ENCODE results near the gene SLC22A17. TPM values are rescaled to one million over a fixed set of nuclear protein-coding genes. Genes with fewer than 3 reads are reported as not detected.
A peak's percentile ranks its signal among the peaks of the same experiment; 100 is the strongest.

Gene SLC22A17
- total and polyA plus RNA-seq, 2 of the 4 experiments (the other 2 are of a cell fraction), result 6.6 to 36.0 TPM

- TF ChIP-seq BHLHE40 (IDR thresholded peaks at IDR 0.05; ENCODE audit: low read depth, low read length), result no peak
These were observed 25.2 kb upstream of the SLC22A17 start (continued) for GRCh38 chr14:23377573-23378563.

DNA sequence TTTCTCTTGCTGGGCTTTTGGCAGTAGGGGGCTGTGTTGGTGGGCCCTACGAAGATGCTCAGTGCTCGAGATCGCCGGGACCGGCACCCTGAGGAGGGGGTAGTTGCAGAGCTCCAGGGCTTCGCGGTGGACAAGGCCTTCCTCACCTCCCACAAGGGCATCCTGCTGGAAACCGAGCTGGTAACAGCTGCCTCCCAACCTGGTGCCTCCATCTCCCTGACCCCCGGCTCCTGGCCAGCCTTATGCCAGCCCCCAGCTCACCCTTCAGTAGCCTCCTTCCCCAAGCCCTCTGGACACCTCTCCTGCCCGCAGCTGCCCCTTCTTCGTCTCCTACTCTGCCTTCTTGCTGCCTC is 24.5 kb upstream of the SLC22A17 start:
- in situ Hi-C loops (cut with MboI; ENCODE audit: low sequenced_read_pairs), result loop anchor here (10.0 kb wide), 1 partner anchor 52 kb away; the partner anchor contains the start of gene PABPN1
- no peak overlapping the region for H3K9ac ChIP-seq (ENCODE audit: low read depth, low read length)
- CTCF ChIA-PET, result no interaction called here
- dilution Hi-C loops (cut with HindIII; ENCODE audit: low sequenced_read_pairs, unreplicated experiment), result no loop called here
- no peaks in the 10 kb centered on the region for H3K9me3 ChIP-seq (ENCODE audit: control insufficient read depth, insufficient read depth, low read length)
- no peak overlapping the region for H4K91ac ChIP-seq (ENCODE audit: insufficient read depth, low read depth, low read length)
- BruUV-seq (replicated peaks), result no TSS peak
- H3K14ac ChIP-seq (replicated peaks; ENCODE audit: low read depth, low read length), result no peak overlapping the region
- H3K4me3 ChIP-seq (ENCODE audit: insufficient read depth, low read depth, low read length), result no peak overlapping the region
- no peak overlapping the region for H3K4me2 ChIP-seq (ENCODE audit: low read depth, low read length)
- no peaks in the 10 kb centered on the region for H3K4me1 ChIP-seq (ENCODE audit: control insufficient read depth, insufficient read depth, low read length)
- no CpG with 5 or more reads among the region's 11 CpGs for WGBS, 2 experiments (ENCODE audit: extremely low coverage in 2 of 2, insufficient read length in 1 of 2)
- no peak overlapping the region for H3K18ac ChIP-seq (ENCODE audit: low read depth, low read length)
- ATAC-seq (ENCODE audit: low read depth) (no peak), DNase-seq (no peak)
- intact Hi-C loops (cut with micrococcal nuclease), result no loop called here
- H2BK120ac ChIP-seq (ENCODE audit: low read depth, low read length), result no peak overlapping the region
- POLR2A ChIA-PET (ENCODE audit: unreplicated experiment), result no interaction called here
- H2BK15ac ChIP-seq (ENCODE audit: low read depth, low read length), result no peak overlapping the region
- no peak overlapping the region for H2AK9ac ChIP-seq (replicated peaks; ENCODE audit: low read depth, low read length, poor library complexity)
- no peak overlapping the region for H4K5ac ChIP-seq (ENCODE audit: low read depth, low read length)
- H2AK5ac ChIP-seq (ENCODE audit: low read depth, low read length), result no peak overlapping the region
- H4K8ac ChIP-seq (ENCODE audit: low read depth in 2 of 2, low read length in 2 of 2), result no peak overlapping the region
- H2BK5ac ChIP-seq (ENCODE audit: low read depth, low read length, poor library complexity, severe bottlenecking), result no peak overlapping the region
- TF ChIP-seq MXI1 (IDR thresholded peaks at IDR 0.05; ENCODE audit: borderline replicate concordance, low read depth, low read length), result no peak
- no peak overlapping the region for H3K4ac ChIP-seq (ENCODE audit: low read depth, low read length)
- H3K27me3 ChIP-seq (ENCODE audit: control insufficient read depth, insufficient read depth, low read length), result peaks cover 45% of the 10 kb centered on the region
- H3K23ac ChIP-seq (ENCODE audit: low read depth, low read length), result no peak overlapping the region
- no peaks in the 10 kb centered on the region for H3K79me1 ChIP-seq (ENCODE audit: low read depth in 1 of 2, low read length in 2 of 2)
- no peaks in the 10 kb centered on the region for H3K9me1 ChIP-seq (ENCODE audit: insufficient read depth, low read length)
- no peaks in the 10 kb centered on the region for H4K20me1 ChIP-seq (ENCODE audit: insufficient read depth, low read length)
- H3K56ac ChIP-seq (ENCODE audit: extremely low read depth, insufficient read depth, low read length), result no peak overlapping the region
- peak overlapping the region; percentile 36 for H2AFZ ChIP-seq (replicated peaks; ENCODE audit: low read length, poor library complexity)
- H3K36me3 ChIP-seq (ENCODE audit: control insufficient read depth, insufficient read depth, low read length), result no peaks in the 10 kb centered on the region
- H3K27ac ChIP-seq (ENCODE audit: insufficient read depth, low read length), result no peak overlapping the region
- no peak overlapping the region for H2BK20ac ChIP-seq (ENCODE audit: low read depth, low read length)
